Endothelial cell (in vitro differentiated cells): ENCODE data around the gene FUNDC2. TPM values are rescaled to one million over a fixed set of nuclear protein-coding genes. Genes with fewer than 3 reads are reported as not detected.

Experiments used
- total RNA-seq: library from RNA; stranded (reverse); fragmentation: NEBNext Ultra II Directional; extraction: Animal tissue kit (Norgen Biotek cat#: 25700); gene quantifications from one replicate; pipeline ENCODE4 v1.2.1, GENCODE V29; 2021; ENCODE audit not compliant: unreplicated experiment

The FUNDC2 gene
- total RNA-seq, 1 donor from 2014 or later: 54.5 TPM

Other genes with a start within 250 kb of the FUNDC2 start
- 11.3 TPM for gene MPP1, start 221.4 kb upstream of the FUNDC2 start, total RNA-seq
- not detected for gene SMIM9, start 192.2 kb upstream of the FUNDC2 start, total RNA-seq
- 24.4 TPM for gene F8A1, start 140.5 kb upstream of the FUNDC2 start, total RNA-seq
- 4.5 TPM for gene F8, start 4.1 kb upstream of the FUNDC2 start, total RNA-seq
- gene CMC4, start 44.3 kb downstream of the FUNDC2 start, total RNA-seq: 6.1 TPM
- 15.2 TPM for gene MTCP1, start 44.3 kb downstream of the FUNDC2 start, total RNA-seq
- gene BRCC3, start 44.7 kb downstream of the FUNDC2 start, total RNA-seq: 42.5 TPM
- 39.0 TPM for gene VBP1, start 189.6 kb downstream of the FUNDC2 start, total RNA-seq
- 1.3 TPM for gene RAB39B, start 237.6 kb downstream of the FUNDC2 start, total RNA-seq